Neural crest cell (in vitro differentiated cells): ENCODE results near the gene C1orf21. TPM values are rescaled to one million over a fixed set of nuclear protein-coding genes. Genes with fewer than 3 reads are reported as not detected.

Source experiments
- DNase-seq: peaks from one replicate; pipeline ENCODE4 v3.0.0; 2021; ENCODE audit warnings: low read depth, mixed read lengths, low spot score
- H3K27ac Mint-ChIP-seq: one replicate; pipeline ENCODE4 v1.8.0; 2021; ENCODE audit warnings: mild to moderate bottlenecking, mixed read lengths; ENCODE audit not compliant: unreplicated experiment
- H3K27me3 Mint-ChIP-seq: 2 replicates; pipeline ENCODE4 v1.8.0; 2021; ENCODE audit warnings: low read depth, mild to moderate bottlenecking, mixed read lengths
- H3K36me3 Mint-ChIP-seq: 2 replicates; pipeline ENCODE4 v1.8.0; 2021; ENCODE audit warnings: low read depth, mild to moderate bottlenecking, mixed read lengths
- H3K4me1 Mint-ChIP-seq: 2 replicates; pipeline ENCODE4 v1.8.0; 2021; ENCODE audit warnings: mixed read lengths
- H3K4me3 Mint-ChIP-seq: one replicate; pipeline ENCODE4 v1.8.0; 2021; ENCODE audit warnings: mild to moderate bottlenecking, mixed read lengths
- H3K9me3 Mint-ChIP-seq: 2 replicates; pipeline ENCODE4 v1.8.0; 2021; ENCODE audit warnings: mixed read lengths
- CTCF ChIP-seq: fragments of 200-600 bp; sonication (generic); conservative IDR thresholded peaks from 2 replicates; pipeline ENCODE4 v1.5.0; 2021; ENCODE audit warnings: antibody characterized with exemption, mild to moderate bottlenecking
- total RNA-seq: library from RNA; stranded (reverse); gene quantifications from 2 replicates; pipeline ENCODE4 v1.2.1, GENCODE V29; 2021

C1orf21 gene
- total RNA-seq, 1 donor from 2014 or later: 29.8 TPM

- Mint-ChIP-seq H3K4me3 (no peak overlapping the region), H3K36me3 (no peaks in the 10 kb centered on the region), H3K9me3 (no peaks in the 10 kb centered on the region), H3K4me1 (peaks cover 1% of the 10 kb centered on the region), H3K27ac (no peak overlapping the region), H3K27me3 (no peaks in the 10 kb centered on the region)
- no peak for DNase-seq
- no peak for TF ChIP-seq CTCF
Measured at GRCh38 chr1:184354719-184355118, 32.1 kb upstream of the C1orf21 start.

GRCh38 chr1:184356891-184357290, 29.9 kb upstream of the C1orf21 start:
- Mint-ChIP-seq H3K4me3 (no peak overlapping the region), H3K27ac (no peak overlapping the region), H3K9me3 (no peaks in the 10 kb centered on the region)

GRCh38 chr1:184358256-184358655, 28.6 kb upstream of the C1orf21 start:
- Mint-ChIP-seq H3K9me3 (no peaks in the 10 kb centered on the region), H3K36me3 (no peaks in the 10 kb centered on the region), H3K4me3 (no peak overlapping the region), H3K4me1 (peaks cover 3% of the 10 kb centered on the region), H3K27ac (no peak overlapping the region), H3K27me3 (no peaks in the 10 kb centered on the region)
- no peak for DNase-seq
- no peak for TF ChIP-seq CTCF

More at GRCh38 chr1:184356891-184357290, 29.9 kb upstream of the C1orf21 start:
- Mint-ChIP-seq H3K4me1 (peaks cover 3% of the 10 kb centered on the region), H3K36me3 (no peaks in the 10 kb centered on the region), H3K27me3 (no peaks in the 10 kb centered on the region)
- TF ChIP-seq CTCF: no peak
- no peak for DNase-seq

GRCh38 chr1:184359909-184360308, 26.9 kb upstream of the C1orf21 start:
- H3K36me3 Mint-ChIP-seq: no peaks in the 10 kb centered on the region
- H3K27ac Mint-ChIP-seq: no peak overlapping the region
- H3K27me3 Mint-ChIP-seq: no peaks in the 10 kb centered on the region
- no peaks in the 10 kb centered on the region for H3K9me3 Mint-ChIP-seq
- H3K4me3 Mint-ChIP-seq: no peak overlapping the region
- no peak for TF ChIP-seq CTCF
- peaks cover 3% of the 10 kb centered on the region for H3K4me1 Mint-ChIP-seq
- DNase-seq: no peak

- Mint-ChIP-seq H3K4me1 (peaks cover 3% of the 10 kb centered on the region), H3K27ac (no peak overlapping the region), H3K27me3 (no peaks in the 10 kb centered on the region), H3K36me3 (no peaks in the 10 kb centered on the region), H3K9me3 (no peaks in the 10 kb centered on the region), H3K4me3 (no peak overlapping the region)
- DNase-seq: no peak
- no peak for TF ChIP-seq CTCF
Measured at GRCh38 chr1:184362876-184363275, 24.0 kb upstream of the C1orf21 start.

- DNase-seq: no peak
- Mint-ChIP-seq H3K36me3 (no peaks in the 10 kb centered on the region), H3K27ac (no peak overlapping the region), H3K27me3 (no peaks in the 10 kb centered on the region), H3K9me3 (no peaks in the 10 kb centered on the region), H3K4me3 (no peak overlapping the region), H3K4me1 (no peaks in the 10 kb centered on the region)
- TF ChIP-seq CTCF: no peak
Measured at GRCh38 chr1:184365699-184366098, 21.1 kb upstream of the C1orf21 start.
